Stomach (tissue), 9 donors: Measurements from ENCODE around the gene OXA1L. TPM values are rescaled to one million over a fixed set of nuclear protein-coding genes. Genes with fewer than 3 reads are reported as not detected.

Experiments
- DNase-seq, 2 donors: peaks; one replicate each; pipeline versions ENCODE4 v3.0.0 to v3.0.0-alpha.2; 2013 to 2019
- H3K27ac ChIP-seq, 5 donors: fragments of 200-600 bp in 4 of 5; sonication (generic) in 4 of 5; one replicate each; pipeline ENCODE4 v1.5.1; 2013 to 2019; ENCODE audit warnings: mild to moderate bottlenecking in 1 of 5, moderate library complexity in 1 of 5
- H3K27me3 ChIP-seq, 3 donors: fragments of 200-600 bp; sonication (generic); one replicate each; pipeline ENCODE4 v1.5.1; 2017 to 2019; ENCODE audit warnings: mixed run types in 1 of 3
- H3K36me3 ChIP-seq, 4 donors: fragments of 200-600 bp; sonication (generic); 1 replicate in 3 of 4; 2 replicates in 1 of 4; pipeline ENCODE4 v1.5.1; 2016 to 2019
- H3K4me1 ChIP-seq, 4 donors: fragments of 200-600 bp; sonication (generic); one replicate each; pipeline ENCODE4 v1.5.1; 2016 to 2019
- H3K4me3 ChIP-seq, 4 donors: fragments of 200-600 bp; sonication (generic) in 3 of 4; one replicate each; pipeline ENCODE4 v1.5.1; 2016 to 2019; ENCODE audit warnings: mild to moderate bottlenecking in 1 of 4
- H3K9me3 ChIP-seq, 4 donors: fragments of 200-600 bp; sonication (generic); one replicate each; pipeline ENCODE4 v1.5.1; 2016 to 2019
- EP300 ChIP-seq: sonication (generic); formaldehyde crosslinking; IDR thresholded peaks from one replicate; pipeline ENCODE4 v1.6.1; 2017; ENCODE audit warnings: antibody characterized with exemption
- POLR2A ChIP-seq, 4 donors: fragments of 450-650 bp; IDR thresholded peaks; one replicate each; pipeline ENCODE4 v1.6.1; 2016; ENCODE audit warnings: antibody characterized with exemption in 4 of 4, control low read depth in 2 of 4, mild to moderate bottlenecking in 1 of 4, moderate library complexity in 1 of 4
- POLR2AphosphoS5 ChIP-seq, 3 donors: sonication (generic); formaldehyde crosslinking; IDR thresholded peaks; one replicate each; pipeline ENCODE4 v1.6.1; 2016; ENCODE audit warnings: antibody characterized with exemption in 3 of 3
- WGBS, 5 donors: extraction: QIAGEN DNeasy Blood & Tissue Kit in 3 of 5; methylation state at CpG; one replicate each; pipeline versions ENCODE4 v1.1.5 to v1.1.7; 2013 to 2018; 5-methylcytosine and 5-hydroxymethylcytosine counted together
- intact Hi-C: fragments of 100-400 bp; cut with DNase I; formaldehyde crosslinking; loops from one replicate; pipeline ENCODE4 v1.15.1; 2023; ENCODE audit warnings: low total_unique reads
- polyA plus RNA-seq, 3 donors: library from polyadenylated mRNA; stranded (reverse); fragments of 200-250 nt; gene quantifications; one replicate each; pipeline ENCODE4 v1.2.3, GENCODE V29; 2013
- total RNA-seq, 5 donors: library from RNA; depleted of rRNA; stranded (reverse); fragments of >200 nt; gene quantifications; one replicate each; pipeline versions ENCODE4 v1.1.0 to v1.2.3, GENCODE V29; 2014 to 2016
- TF ChIP-seq, protein P1 (sequence below), 7 experiments: fragments of 450-650 bp in 4 of 7; fragments of 200-600 bp in 3 of 7; sonication (generic) in 3 of 7; IDR thresholded peaks; one replicate each; pipeline ENCODE4 v1.5.1; 2016 to 2019; ENCODE audit warnings: antibody characterized with exemption in 7 of 7, control low read depth in 2 of 7, mild to moderate bottlenecking in 1 of 7
- donor health status: healthy with polysubstance abuse.
- donor health status: Bipolar disorder and iron deficiency.
- donor health status: healthy.

OXA1L gene
- total and polyA plus RNA-seq, 8 donors, result 46.7 to 119 (median 76.0) TPM

DNA sequence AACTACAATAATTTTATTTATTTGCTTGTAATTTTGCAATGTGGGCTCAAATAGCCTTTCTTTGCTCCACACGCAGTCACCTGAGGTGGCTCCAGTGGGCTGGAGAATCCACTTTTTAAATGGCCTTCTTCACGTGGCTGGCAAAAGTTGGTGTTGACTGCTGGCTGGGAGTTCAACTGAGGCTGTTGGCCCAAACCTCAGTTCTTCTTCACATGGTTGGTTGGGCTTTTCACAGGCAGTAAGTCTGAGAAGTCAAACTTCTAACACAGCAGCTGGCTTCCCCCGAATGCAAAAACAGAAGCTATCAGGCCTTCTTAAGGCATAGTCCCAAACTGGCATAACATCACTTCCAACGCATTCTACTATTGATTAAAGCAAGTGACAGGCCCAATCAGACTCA lies 2.1 kb upstream of the OXA1L start:
- WGBS, 5 donors, result 72 to 83% (median 81%) methylated on average over 4 of the region's 4 CpGs
- TF ChIP-seq POLR2AphosphoS5 (IDR thresholded peaks at IDR 0.05) (no peak), POLR2A (IDR thresholded peaks at IDR 0.05) (no peak), EP300 (no peak)
- TF ChIP-seq, protein P1, sequence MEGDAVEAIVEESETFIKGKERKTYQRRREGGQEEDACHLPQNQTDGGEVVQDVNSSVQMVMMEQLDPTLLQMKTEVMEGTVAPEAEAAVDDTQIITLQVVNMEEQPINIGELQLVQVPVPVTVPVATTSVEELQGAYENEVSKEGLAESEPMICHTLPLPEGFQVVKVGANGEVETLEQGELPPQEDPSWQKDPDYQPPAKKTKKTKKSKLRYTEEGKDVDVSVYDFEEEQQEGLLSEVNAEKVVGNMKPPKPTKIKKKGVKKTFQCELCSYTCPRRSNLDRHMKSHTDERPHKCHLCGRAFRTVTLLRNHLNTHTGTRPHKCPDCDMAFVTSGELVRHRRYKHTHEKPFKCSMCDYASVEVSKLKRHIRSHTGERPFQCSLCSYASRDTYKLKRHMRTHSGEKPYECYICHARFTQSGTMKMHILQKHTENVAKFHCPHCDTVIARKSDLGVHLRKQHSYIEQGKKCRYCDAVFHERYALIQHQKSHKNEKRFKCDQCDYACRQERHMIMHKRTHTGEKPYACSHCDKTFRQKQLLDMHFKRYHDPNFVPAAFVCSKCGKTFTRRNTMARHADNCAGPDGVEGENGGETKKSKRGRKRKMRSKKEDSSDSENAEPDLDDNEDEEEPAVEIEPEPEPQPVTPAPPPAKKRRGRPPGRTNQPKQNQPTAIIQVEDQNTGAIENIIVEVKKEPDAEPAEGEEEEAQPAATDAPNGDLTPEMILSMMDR (IDR thresholded peaks at IDR 0.05), result no peak
- Histone ChIP-seq H3K4me3 (no peak overlapping the region), H3K27ac (no peak overlapping the region), H3K9me3 (peaks cover 0 to 14% (median 7%) of the 10 kb centered on the region in 4 donors), H3K36me3 (peaks cover 1 to 43% (median 16%) of the 10 kb centered on the region in 4 donors), H3K27me3 (no peaks in the 10 kb centered on the region), H3K4me1 (peaks cover 12 to 25% (median 19%) of the 10 kb centered on the region in 4 donors)
- no peak for DNase-seq
- intact Hi-C loops, result no loop called here

DNA sequence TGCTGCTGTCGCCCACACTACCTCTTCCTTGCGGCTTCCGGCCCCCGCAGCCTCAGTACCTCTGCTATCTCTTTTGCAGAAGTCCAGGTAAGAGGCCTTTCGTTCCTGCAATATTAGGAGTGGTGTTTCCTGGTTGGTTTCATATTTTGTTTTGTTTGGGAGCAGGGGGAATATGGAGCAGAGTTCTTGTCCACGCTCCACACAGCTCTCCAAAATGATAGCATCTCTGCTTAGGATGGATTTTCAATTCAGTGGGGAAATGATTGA lies 768 bp downstream of the OXA1L start:
- Histone ChIP-seq H3K36me3 (peaks cover 29 to 47% (median 45%) of the 10 kb centered on the region in 4 donors), H3K9me3 (peaks cover 0 to 2% (median 0%) of the 10 kb centered on the region in 4 donors), H3K27ac (peak overlapping the region; percentile 81 to 90 (median 89)), H3K4me1 (peaks cover 12 to 26% (median 19%) of the 10 kb centered on the region in 4 donors), H3K4me3 (peak overlapping the region; percentile 87 to 95 (median 93)), H3K27me3 (no peaks in the 10 kb centered on the region)
- DNase-seq, result no peak
- intact Hi-C loops, result no loop called here
- WGBS, 5 donors, result 0 to 3% (median 2%) methylated on average over 3 to 6 of the region's 6 CpGs
- TF ChIP-seq, protein P1 (IDR thresholded peaks at IDR 0.05), result no peak
- TF ChIP-seq EP300, result no peak
- TF ChIP-seq POLR2A (IDR thresholded peaks at IDR 0.05), result no peak
- TF ChIP-seq POLR2AphosphoS5 (IDR thresholded peaks at IDR 0.05), result no peak

DNA sequence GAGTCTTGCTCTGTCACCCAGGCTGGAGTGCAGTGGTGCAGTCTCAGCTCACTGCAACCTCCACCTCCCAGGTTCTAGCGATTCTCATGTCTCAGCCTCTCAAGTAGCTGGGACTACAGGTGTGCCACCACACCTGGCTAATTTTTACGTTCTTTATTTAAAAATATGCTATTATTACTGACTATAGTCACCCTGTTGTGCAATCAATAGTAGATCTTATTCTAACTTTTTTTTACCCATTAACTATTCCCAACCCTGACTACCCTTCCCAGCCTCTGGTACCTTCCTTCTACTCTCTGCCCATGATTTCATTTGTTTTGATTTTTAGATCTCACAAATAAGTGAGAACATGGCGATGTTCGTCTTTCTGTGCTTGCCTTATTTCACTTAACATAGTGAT lies 2.5 kb downstream of the OXA1L start:
- no peaks in the 10 kb centered on the region for H3K9me3 ChIP-seq
- TF ChIP-seq POLR2A (IDR thresholded peaks at IDR 0.05) (no peak), EP300 (no peak), POLR2AphosphoS5 (IDR thresholded peaks at IDR 0.05) (no peak)
- TF ChIP-seq, protein P1 (IDR thresholded peaks at IDR 0.05), result no peak

DNA sequence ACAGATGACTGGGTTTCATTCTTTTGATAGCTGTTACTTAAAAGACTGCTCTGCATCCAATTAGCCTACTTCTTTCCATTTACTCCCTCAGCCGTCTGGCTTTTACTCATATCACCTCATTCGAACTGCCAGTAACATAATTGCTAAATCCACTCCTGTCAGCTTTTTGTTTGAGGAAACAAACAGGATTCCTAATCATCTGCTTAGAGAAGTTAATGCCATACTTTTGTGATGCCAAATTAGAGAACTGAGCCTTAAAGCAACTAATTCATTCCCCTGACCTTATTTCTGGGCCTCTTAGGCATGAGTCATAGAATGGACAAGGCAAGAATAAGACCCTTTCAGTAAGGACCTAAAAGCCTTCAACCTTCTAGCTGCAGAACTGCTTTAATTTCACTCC lies 2.9 kb downstream of the OXA1L start:
- H3K36me3 ChIP-seq, result peaks cover 37 to 67% (median 64%) of the 10 kb centered on the region in 4 donors
- TF ChIP-seq, protein P1 (IDR thresholded peaks at IDR 0.05), result no peak
- no peak for TF ChIP-seq POLR2A (IDR thresholded peaks at IDR 0.05)
- no peak for TF ChIP-seq POLR2AphosphoS5 (IDR thresholded peaks at IDR 0.05)
- no peak for TF ChIP-seq EP300
- intact Hi-C loops, result no loop called here
- WGBS, 5 donors, result 74 to 93% (median 90%) methylated on average over 2 of the region's 2 CpGs
- H3K27me3 ChIP-seq, result no peaks in the 10 kb centered on the region
- no peak overlapping the region for H3K4me3 ChIP-seq
- H3K9me3 ChIP-seq, result no peaks in the 10 kb centered on the region
- no peak overlapping the region for H3K27ac ChIP-seq
- H3K4me1 ChIP-seq, result peaks cover 12 to 26% (median 19%) of the 10 kb centered on the region in 4 donors
- DNase-seq, result no peak

More for the DNA sequence above, 2.5 kb downstream of the OXA1L start:
- no peak for DNase-seq
- no peak overlapping the region for H3K27ac ChIP-seq
- no peaks in the 10 kb centered on the region for H3K27me3 ChIP-seq
- 92 to 97% (median 93%) methylated on average over 4 of the region's 4 CpGs for WGBS, 5 donors
- no peak overlapping the region for H3K4me3 ChIP-seq
- intact Hi-C loops, result no loop called here
- H3K4me1 ChIP-seq, result peaks cover 12 to 26% (median 19%) of the 10 kb centered on the region in 4 donors
- peaks cover 37 to 62% (median 60%) of the 10 kb centered on the region in 4 donors for H3K36me3 ChIP-seq
